ENCODE measurements around the gene SLC36A1.

DNA sequence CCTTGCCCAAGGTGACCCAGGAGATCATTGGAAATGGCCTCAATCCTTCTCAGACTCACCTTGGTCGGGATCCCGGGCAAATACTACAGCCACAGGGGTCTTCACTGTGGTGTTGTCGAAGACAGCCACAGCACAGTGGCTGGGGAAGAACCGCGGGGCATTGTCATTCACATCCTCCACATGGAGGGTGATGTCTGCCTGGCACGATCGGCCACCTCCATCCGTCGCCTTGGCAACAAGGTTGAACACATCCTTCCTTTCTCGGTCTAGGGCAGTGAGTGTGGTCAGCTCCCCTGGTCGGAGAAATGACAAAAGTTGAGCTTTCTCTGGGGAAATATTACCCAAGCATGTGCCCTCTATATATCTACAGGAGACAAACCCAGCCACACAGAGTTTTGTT is 86.9 kb downstream of the SLC36A1 start:
- TF ChIP-seq, protein P1, sequence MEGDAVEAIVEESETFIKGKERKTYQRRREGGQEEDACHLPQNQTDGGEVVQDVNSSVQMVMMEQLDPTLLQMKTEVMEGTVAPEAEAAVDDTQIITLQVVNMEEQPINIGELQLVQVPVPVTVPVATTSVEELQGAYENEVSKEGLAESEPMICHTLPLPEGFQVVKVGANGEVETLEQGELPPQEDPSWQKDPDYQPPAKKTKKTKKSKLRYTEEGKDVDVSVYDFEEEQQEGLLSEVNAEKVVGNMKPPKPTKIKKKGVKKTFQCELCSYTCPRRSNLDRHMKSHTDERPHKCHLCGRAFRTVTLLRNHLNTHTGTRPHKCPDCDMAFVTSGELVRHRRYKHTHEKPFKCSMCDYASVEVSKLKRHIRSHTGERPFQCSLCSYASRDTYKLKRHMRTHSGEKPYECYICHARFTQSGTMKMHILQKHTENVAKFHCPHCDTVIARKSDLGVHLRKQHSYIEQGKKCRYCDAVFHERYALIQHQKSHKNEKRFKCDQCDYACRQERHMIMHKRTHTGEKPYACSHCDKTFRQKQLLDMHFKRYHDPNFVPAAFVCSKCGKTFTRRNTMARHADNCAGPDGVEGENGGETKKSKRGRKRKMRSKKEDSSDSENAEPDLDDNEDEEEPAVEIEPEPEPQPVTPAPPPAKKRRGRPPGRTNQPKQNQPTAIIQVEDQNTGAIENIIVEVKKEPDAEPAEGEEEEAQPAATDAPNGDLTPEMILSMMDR (IDR thresholded peaks at IDR 0.05): no peak
- TF ChIP-seq POLR2A (IDR thresholded peaks at IDR 0.05): no peak

Measured in heart left ventricle (tissue), 13 donors.